Neural cell (in vitro differentiated cells): Measurements from ENCODE around the gene TMEM250.

Experiments
- CTCF ChIP-seq: fragments of 450-650 bp; IDR thresholded peaks from 2 replicates; pipeline ENCODE4 v1.5.1; 2014; ENCODE audit warnings: antibody characterized with exemption, mild to moderate bottlenecking, moderate library complexity; ENCODE audit not compliant: poor library complexity, severe bottlenecking
- EZH2 ChIP-seq: fragments of 200-600, 300-800 bp; shearing (Covaris generic), sonication (generic); IDR thresholded peaks from 2 replicates; pipeline ENCODE4 v1.6.1; 2014; ENCODE audit warnings: antibody characterized with exemption, low read length, borderline replicate concordance, mild to moderate bottlenecking; ENCODE audit not compliant: insufficient read depth, poor library complexity, severe bottlenecking
- SMC3 ChIP-seq: fragments of 450-650 bp; conservative IDR thresholded peaks from 2 replicates; pipeline ENCODE4 v1.6.1; 2014; ENCODE audit warnings: antibody characterized with exemption, mild to moderate bottlenecking, moderate library complexity; ENCODE audit not compliant: poor library complexity

- TF ChIP-seq CTCF (no peak), EZH2 (no peak), SMC3 (no peak)
Observed at GRCh38 chr9:136140966-136141365, 22.3 kb upstream of the TMEM250 start.
